ENCODE measurements around the gene CYP26B1.

CYP26B1 gene

GRCh38 chr2:72162574-72162973 is 14.9 kb upstream of the CYP26B1 start:
- Mint-ChIP-seq H3K9me3 (no peaks in the 10 kb centered on the region), H3K27ac (no peak overlapping the region), H3K4me3 (no peak overlapping the region), H3K27me3 (peaks cover 12% of the 10 kb centered on the region), H3K36me3 (ENCODE audit: low read depth) (no peaks in the 10 kb centered on the region), H3K4me1 (ENCODE audit: low read depth) (no peaks in the 10 kb centered on the region)

GRCh38 chr2:72159211-72159993 is 11.7 kb upstream of the CYP26B1 start:
- Mint-ChIP-seq H3K4me3 (no peak overlapping the region), H3K36me3 (ENCODE audit: low read depth) (no peaks in the 10 kb centered on the region), H3K27me3 (peaks cover 12% of the 10 kb centered on the region), H3K27ac (no peak overlapping the region), H3K9me3 (no peaks in the 10 kb centered on the region), H3K4me1 (ENCODE audit: low read depth) (no peaks in the 10 kb centered on the region)

- H3K27ac Mint-ChIP-seq, result no peak overlapping the region
- H3K27me3 Mint-ChIP-seq, result peaks cover 12% of the 10 kb centered on the region
- H3K9me3 Mint-ChIP-seq, result no peaks in the 10 kb centered on the region
- H3K4me1 Mint-ChIP-seq (ENCODE audit: low read depth), result no peaks in the 10 kb centered on the region
- H3K4me3 Mint-ChIP-seq, result no peak overlapping the region
- H3K36me3 Mint-ChIP-seq (ENCODE audit: low read depth), result no peaks in the 10 kb centered on the region
These were observed 10.5 kb upstream of the CYP26B1 start for GRCh38 chr2:72157871-72158771.

- no peaks in the 10 kb centered on the region for H3K4me1 Mint-ChIP-seq (ENCODE audit: low read depth)
- H3K27me3 Mint-ChIP-seq, result peaks cover 12% of the 10 kb centered on the region
- no peaks in the 10 kb centered on the region for H3K9me3 Mint-ChIP-seq
- no peak overlapping the region for H3K27ac Mint-ChIP-seq
- no peaks in the 10 kb centered on the region for H3K36me3 Mint-ChIP-seq (ENCODE audit: low read depth)
- no peak overlapping the region for H3K4me3 Mint-ChIP-seq
These were observed 9.2 kb upstream of the CYP26B1 start for GRCh38 chr2:72156872-72157271.

GRCh38 chr2:72155737-72156136 is 8.1 kb upstream of the CYP26B1 start:
- H3K4me1 Mint-ChIP-seq (ENCODE audit: low read depth), result no peaks in the 10 kb centered on the region
- H3K27me3 Mint-ChIP-seq, result peaks cover 17% of the 10 kb centered on the region
- no peak overlapping the region for H3K4me3 Mint-ChIP-seq
- no peaks in the 10 kb centered on the region for H3K36me3 Mint-ChIP-seq (ENCODE audit: low read depth)
- no peak overlapping the region for H3K27ac Mint-ChIP-seq
- H3K9me3 Mint-ChIP-seq, result no peaks in the 10 kb centered on the region

- H3K27me3 Mint-ChIP-seq, result peaks cover 18% of the 10 kb centered on the region
- no peak overlapping the region for H3K27ac Mint-ChIP-seq
These were observed 7.5 kb upstream of the CYP26B1 start for GRCh38 chr2:72155151-72155550.

GRCh38 chr2:72154386-72154975 is 6.8 kb upstream of the CYP26B1 start:
- Mint-ChIP-seq H3K27me3 (peaks cover 24% of the 10 kb centered on the region), H3K27ac (no peak overlapping the region), H3K36me3 (ENCODE audit: low read depth) (no peaks in the 10 kb centered on the region), H3K4me3 (no peak overlapping the region), H3K9me3 (no peaks in the 10 kb centered on the region), H3K4me1 (ENCODE audit: low read depth) (peaks cover 9% of the 10 kb centered on the region)

More at GRCh38 chr2:72155151-72155550, 7.5 kb upstream of the CYP26B1 start:
- peaks cover 2% of the 10 kb centered on the region for H3K4me1 Mint-ChIP-seq (ENCODE audit: low read depth)
- H3K9me3 Mint-ChIP-seq, result no peaks in the 10 kb centered on the region
- H3K4me3 Mint-ChIP-seq, result no peak overlapping the region
- H3K36me3 Mint-ChIP-seq (ENCODE audit: low read depth), result no peaks in the 10 kb centered on the region

- no peaks in the 10 kb centered on the region for H3K36me3 Mint-ChIP-seq (ENCODE audit: low read depth)
- H3K9me3 Mint-ChIP-seq, result no peaks in the 10 kb centered on the region
- peaks cover 14% of the 10 kb centered on the region for H3K4me1 Mint-ChIP-seq (ENCODE audit: low read depth)
- no peak overlapping the region for H3K27ac Mint-ChIP-seq
- H3K27me3 Mint-ChIP-seq, result peaks cover 30% of the 10 kb centered on the region
- H3K4me3 Mint-ChIP-seq, result no peak overlapping the region
These were observed 6.3 kb upstream of the CYP26B1 start for GRCh38 chr2:72153924-72154323.

- peaks cover 35% of the 10 kb centered on the region for H3K27me3 Mint-ChIP-seq
- no peak overlapping the region for H3K27ac Mint-ChIP-seq
- H3K9me3 Mint-ChIP-seq, result no peaks in the 10 kb centered on the region
- peaks cover 19% of the 10 kb centered on the region for H3K4me1 Mint-ChIP-seq (ENCODE audit: low read depth)
- no peak overlapping the region for H3K4me3 Mint-ChIP-seq
- no peaks in the 10 kb centered on the region for H3K36me3 Mint-ChIP-seq (ENCODE audit: low read depth)
These were observed 5.5 kb upstream of the CYP26B1 start for GRCh38 chr2:72153026-72153791.

GRCh38 chr2:72150861-72151356 is 3.2 kb upstream of the CYP26B1 start:
- Mint-ChIP-seq H3K36me3 (ENCODE audit: low read depth) (peaks cover 3% of the 10 kb centered on the region), H3K4me3 (no peak overlapping the region)

GRCh38 chr2:72150157-72150860 is 2.6 kb upstream of the CYP26B1 start:
- Mint-ChIP-seq H3K4me1 (ENCODE audit: low read depth) (peaks cover 39% of the 10 kb centered on the region), H3K27me3 (peaks cover 61% of the 10 kb centered on the region), H3K36me3 (ENCODE audit: low read depth) (peaks cover 3% of the 10 kb centered on the region), H3K4me3 (peak overlapping the region; percentile 71), H3K27ac (peak overlapping the region; percentile 28), H3K9me3 (no peaks in the 10 kb centered on the region)

More at GRCh38 chr2:72150861-72151356, 3.2 kb upstream of the CYP26B1 start:
- Mint-ChIP-seq H3K27ac (no peak overlapping the region), H3K4me1 (ENCODE audit: low read depth) (peaks cover 33% of the 10 kb centered on the region), H3K27me3 (peaks cover 55% of the 10 kb centered on the region), H3K9me3 (no peaks in the 10 kb centered on the region)

- H3K4me1 Mint-ChIP-seq (ENCODE audit: low read depth), result peaks cover 43% of the 10 kb centered on the region
- peak overlapping the region; percentile 71 for H3K4me3 Mint-ChIP-seq
- peaks cover 65% of the 10 kb centered on the region for H3K27me3 Mint-ChIP-seq
- H3K9me3 Mint-ChIP-seq, result no peaks in the 10 kb centered on the region
- H3K27ac Mint-ChIP-seq, result peak overlapping the region; percentile 28
- peaks cover 3% of the 10 kb centered on the region for H3K36me3 Mint-ChIP-seq (ENCODE audit: low read depth)
These were observed 2.0 kb upstream of the CYP26B1 start for GRCh38 chr2:72149556-72150156.

- no peak overlapping the region for H3K27ac Mint-ChIP-seq
- peaks cover 45% of the 10 kb centered on the region for H3K4me1 Mint-ChIP-seq (ENCODE audit: low read depth)
- H3K9me3 Mint-ChIP-seq, result no peaks in the 10 kb centered on the region
- H3K36me3 Mint-ChIP-seq (ENCODE audit: low read depth), result peaks cover 3% of the 10 kb centered on the region
- H3K4me3 Mint-ChIP-seq, result peak overlapping the region; percentile 71
- H3K27me3 Mint-ChIP-seq, result peaks cover 67% of the 10 kb centered on the region
These were observed 1.3 kb upstream of the CYP26B1 start for GRCh38 chr2:72148837-72149555.
